GM12878 (cell line): Measurements from ENCODE around the gene TOMM20. TPM values are rescaled to one million over a fixed set of nuclear protein-coding genes. Genes with fewer than 3 reads are reported as not detected.

ENCODE experiments used
- ATAC-seq: fragments of 200-7000 bp; cut with Tn5 transposase; 3 replicates; pipeline ENCODE4 v1.9.1; 2020; ENCODE audit warnings: mild to moderate bottlenecking, moderate library complexity
- BruUV-seq: library from RNA; stranded (reverse); fragments of 400-500 nt; replicated peaks from 2 replicates; lab custom pipeline; 2021; lab: Mats Ljungman, UMichigan
- CTCF ChIA-PET: fragments of 300-600 bp; sonication (Branson Sonifier 250); formaldehyde crosslinking; extraction: SDS; loops from one replicate; lab custom pipeline; 2021; ENCODE audit warnings: inconsistent platforms; lab: Yijun Ruan, JAX
- POLR2A ChIA-PET: fragments of 350-600 bp; formaldehyde crosslinking; extraction: SDS; loops from one replicate; lab custom pipeline; 2021; ENCODE audit warnings: inconsistent platforms; lab: Charles Lee
- RAD21 ChIA-PET: fragments of 300-600 bp; sonication (Branson Sonifier 250); formaldehyde crosslinking; loops from one replicate; lab custom pipeline; 2023; ENCODE audit warnings: antibody characterized with exemption; ENCODE audit not compliant: unreplicated experiment; lab: Charles Lee
- SMC1A ChIA-PET: fragments of 300-600 bp; sonication (Branson Sonifier 250); formaldehyde crosslinking; loops from one replicate; lab custom pipeline; 2023; ENCODE audit not compliant: unreplicated experiment, uncharacterized antibody; lab: Charles Lee
- DNase-seq: peaks from one replicate; pipeline ENCODE4 v3.0.0-alpha.2; 2011; ENCODE audit warnings: low read depth, low spot score
- FAIRE-seq: peaks from 3 replicates; lab custom pipeline; 2011; peaks lifted over from hg19 to GRCh38; lab: Jason Lieb, UNC
- H2AFZ ChIP-seq: 2 replicates; pipeline ENCODE4 v1.6.0; 2011; ENCODE audit warnings: low read depth, low read length, control low read depth; ENCODE audit not compliant: control insufficient read depth
- H3K27ac ChIP-seq: 2 replicates; pipeline ENCODE4 v1.5.1; 2011; ENCODE audit warnings: control low read depth; ENCODE audit not compliant: control insufficient read depth, insufficient read depth
- H3K27me3 ChIP-seq, 2 experiments: replicated peaks in 1 of 2; 2 replicates each; pipeline versions ENCODE4 v1.6.0 to v1.6.1; 2011; ENCODE audit warnings: low read length in 1 of 2; ENCODE audit not compliant: control insufficient read depth in 2 of 2, insufficient read depth in 2 of 2
- H3K36me3 ChIP-seq, 2 experiments: 2 replicates each; pipeline ENCODE4 v1.5.1; 2011; ENCODE audit warnings: low read length in 1 of 2; ENCODE audit not compliant: control insufficient read depth in 2 of 2, insufficient read depth in 2 of 2
- H3K4me1 ChIP-seq: 2 replicates; pipeline ENCODE4 v1.6.1; 2011; ENCODE audit warnings: mild to moderate bottlenecking, low read length, moderate library complexity, mixed read lengths; ENCODE audit not compliant: control insufficient read depth, insufficient read depth
- H3K4me2 ChIP-seq: 2 replicates; pipeline ENCODE4 v1.6.0; 2011; ENCODE audit warnings: control low read depth; ENCODE audit not compliant: control insufficient read depth, insufficient read depth
- H3K4me3 ChIP-seq: fragments of 200-600 bp; sonication (generic); 2 replicates; pipeline ENCODE4 v1.5.1; 2016
- H3K79me2 ChIP-seq: 2 replicates; pipeline ENCODE4 v1.6.0; 2011; ENCODE audit warnings: low read length; ENCODE audit not compliant: control insufficient read depth, insufficient read depth
- H3K9ac ChIP-seq: 2 replicates; pipeline ENCODE4 v1.8.0; 2011; ENCODE audit warnings: low read length, control low read depth, mixed read lengths; ENCODE audit not compliant: control insufficient read depth, insufficient read depth
- H3K9me3 ChIP-seq: replicated peaks from 3 replicates; pipeline ENCODE4 v1.5.1; 2011; ENCODE audit warnings: mild to moderate bottlenecking, low read length; ENCODE audit not compliant: control insufficient read depth, insufficient read depth
- H4K20me1 ChIP-seq: 2 replicates; pipeline ENCODE4 v1.6.0; 2011; ENCODE audit not compliant: control insufficient read depth, insufficient read depth
- BHLHE40 ChIP-seq, 2 experiments: fragments of 450-650 bp in 1 of 2; IDR thresholded peaks; 2 replicates each; pipeline ENCODE4 v1.6.1; 2011 to 2017; ENCODE audit warnings: low read depth in 2 of 2, borderline replicate concordance in 1 of 2, improper control_type of control experiment in 1 of 2, low read length in 1 of 2, mild to moderate bottlenecking in 1 of 2
- E2F4 ChIP-seq: IDR thresholded peaks from 2 replicates; pipeline ENCODE4 v1.6.1; 2012; ENCODE audit warnings: low read depth, low read length, improper control_type of control experiment
- GABPA ChIP-seq: IDR thresholded peaks from 2 replicates; pipeline ENCODE4 v1.6.1; 2014; ENCODE audit warnings: antibody characterized with exemption, low read depth, mild to moderate bottlenecking, inconsistent platforms
- GATAD2B ChIP-seq: fragments of 450-650 bp; conservative IDR thresholded peaks from 2 replicates; pipeline ENCODE4 v1.6.1; 2017; ENCODE audit warnings: low read depth, mild to moderate bottlenecking, moderate library complexity
- HCFC1 ChIP-seq: fragments of 150-350 bp; IDR thresholded peaks from 2 replicates; pipeline ENCODE4 v1.6.1; 2014; ENCODE audit warnings: low read length
- HDAC2 ChIP-seq: fragments of 200-600 bp; sonication (generic); IDR thresholded peaks from 2 replicates; pipeline ENCODE4 v1.6.1; 2017
- IRF4 ChIP-seq: IDR thresholded peaks from 2 replicates; pipeline ENCODE4 v1.6.1; 2011; ENCODE audit warnings: low read depth, low read length
- NFIC ChIP-seq: IDR thresholded peaks from 2 replicates; pipeline ENCODE4 v1.6.1; 2012; ENCODE audit warnings: low read depth, mild to moderate bottlenecking, inconsistent platforms, low read length, moderate library complexity
- NFYB ChIP-seq: IDR thresholded peaks from 2 replicates; pipeline ENCODE4 v1.6.1; 2011; ENCODE audit warnings: low read depth, mild to moderate bottlenecking, low read length, improper control_type of control experiment, moderate library complexity; ENCODE audit not compliant: insufficient read depth
- NR2C1 ChIP-seq: fragments of 450-650 bp; IDR thresholded peaks from 2 replicates; pipeline ENCODE4 v1.6.1; 2017; ENCODE audit warnings: antibody characterized with exemption, mild to moderate bottlenecking, moderate library complexity
- PAX8 ChIP-seq: fragments of 450-650 bp; IDR thresholded peaks from 2 replicates; pipeline ENCODE4 v1.6.1; 2017; ENCODE audit warnings: mild to moderate bottlenecking, moderate library complexity
- RAD21 ChIP-seq: IDR thresholded peaks from 2 replicates; pipeline ENCODE4 v1.6.1; 2011; ENCODE audit warnings: mild to moderate bottlenecking, low read depth, low read length, moderate library complexity; ENCODE audit not compliant: insufficient read depth
- SIN3A ChIP-seq: IDR thresholded peaks from 2 replicates; pipeline ENCODE4 v1.6.1; 2012; ENCODE audit warnings: low read depth, low read length, improper control_type of control experiment
- SIX5 ChIP-seq: IDR thresholded peaks from 2 replicates; pipeline ENCODE4 v1.6.1; 2011; ENCODE audit warnings: mild to moderate bottlenecking, low read depth, low read length, moderate library complexity; ENCODE audit not compliant: severe bottlenecking
- TAF1 ChIP-seq: IDR thresholded peaks from 2 replicates; pipeline ENCODE4 v1.6.1; 2011; ENCODE audit warnings: mild to moderate bottlenecking, low read depth, low read length, borderline replicate concordance
- ZBTB33 ChIP-seq: fragments of 450-650 bp; IDR thresholded peaks from 2 replicates; pipeline ENCODE4 v1.6.1; 2017; ENCODE audit warnings: mild to moderate bottlenecking
- WGBS: methylation state at CpG from one replicate; pipeline ENCODE4 v1.1.6; 2016; ENCODE audit warnings: low lambda C conversion rate; ENCODE audit not compliant: insufficient replicate concordance, insufficient coverage; ENCODE audit errors: missing lambda C conversion rate; 5-methylcytosine and 5-hydroxymethylcytosine counted together
- in situ Hi-C: fragments of 300-500 bp; cut with MboI; formaldehyde crosslinking; loops from 9 replicates; pipeline ENCODE4 v1.14.3; 2018; ENCODE audit warnings: mixed read lengths
- intact Hi-C: fragments of 100-400 bp; cut with micrococcal nuclease; formaldehyde crosslinking; loops from one replicate; pipeline ENCODE4 v1.14.2; 2022; ENCODE audit not compliant: unreplicated experiment
- polyA plus RNA-seq, 11 experiments: library from polyadenylated mRNA; depleted of rRNA in 4 of 11; unstranded in 6 of 11; stranded (reverse) in 5 of 11; fragments of >200 nt; fragmentation: Nextera tagmentation in 4 of 11; fragmentation: Illumina TruSeq in 1 of 11; extraction: Ambion mirVana in 4 of 11; extraction: Trizol in 1 of 11; gene quantifications; 1 replicate in 1 of 11; 2 replicates in 10 of 11; pipeline versions ENCODE4 v1.2.1 to v1.2.3, GENCODE V29; 2011 to 2016; ENCODE audit warnings: inconsistent platforms in 2 of 11, missing spikeins in 2 of 11, low read depth in 1 of 11
- total RNA-seq, 4 experiments: library from RNA; depleted of rRNA in 3 of 4; stranded (reverse); fragments of >200 nt in 3 of 4; fragmentation: Illumina TruSeq in 1 of 4; extraction: Trizol in 1 of 4; gene quantifications; 2 replicates each; pipeline versions ENCODE4 v1.2.1 to v1.2.3, GENCODE V29; 2013 to 2021

TOMM20 gene
- total and polyA plus RNA-seq, 10 of the 15 experiments (the other 5 are each of a cell fraction or from before 2014, with no cell fraction given), result 39.8 to 138 (median 70.1) TPM

- Histone ChIP-seq H3K36me3 (no peaks in the 10 kb centered on the region), H3K27me3 (no peaks in the 10 kb centered on the region), H3K9me3 (no peaks in the 10 kb centered on the region), H4K20me1 (no peaks in the 10 kb centered on the region), H3K4me3 (no peak overlapping the region), H3K9ac (no peak overlapping the region), H2AFZ (no peak overlapping the region), H3K27ac (no peak overlapping the region), H3K4me1 (peaks cover 38% of the 10 kb centered on the region), H3K4me2 (no peak overlapping the region), H3K79me2 (peaks cover 7% of the 10 kb centered on the region)
- TF ChIP-seq SIX5 (no peak), IRF4 (no peak), NFIC (no peak), GATAD2B (no peak), TAF1 (no peak)
- SMC1A ChIA-PET, result interaction anchor here (0.6 to 7.2 kb wide), 7 partner anchors 10 to 145 kb away, joined by 3 to 71 read pairs (median 6); no protein-coding TSS in a partner anchor
- in situ Hi-C loops, result loop anchor here (5.0 kb wide), 1 partner anchor 50 kb away; no protein-coding TSS in a partner anchor
- FAIRE-seq, result no peak
- POLR2A ChIA-PET, result interaction anchor here (0.8 to 4.2 kb wide), 3 partner anchors 19 to 60 kb away, joined by 3 to 15 read pairs (median 3); no protein-coding TSS in a partner anchor
- WGBS, result 96% methylated on average over 6 of the region's 6 CpGs
- BruUV-seq, result no TSS peak
- DNase-seq, result no peak
- ATAC-seq, result no peak
- CTCF ChIA-PET, result interaction anchor here (0.8 to 1.9 kb wide), 3 partner anchors 12 to 55 kb away, joined by 3 to 6 read pairs (median 6); no protein-coding TSS in a partner anchor
- RAD21 ChIA-PET, result interaction anchor here (0.8 to 5.0 kb wide), 6 partner anchors 12 to 100 kb away, joined by 3 to 38 read pairs (median 22); no protein-coding TSS in a partner anchor
- intact Hi-C loops, result no loop called here
These were observed 56.5 kb downstream of the TOMM20 start for GRCh38 chr1:235072096-235072495.

GRCh38 chr1:235070819-235071218, 57.8 kb downstream of the TOMM20 start:
- no peak overlapping the region for H3K27ac ChIP-seq
- ChIA-PET POLR2A (interaction anchor here (1.5 kb wide), 1 partner anchor 21 kb away, joined by 3 read pairs; no protein-coding TSS in a partner anchor), SMC1A (interaction anchor here (2.5 to 7.2 kb wide), 2 partner anchors 21 to 46 kb away, joined by 9 to 71 read pairs; no protein-coding TSS in a partner anchor), CTCF (interaction anchor here (1.5 kb wide), 1 partner anchor 94 kb away, joined by 3 read pairs; no protein-coding TSS in a partner anchor), RAD21 (interaction anchor here (1.6 kb wide), 1 partner anchor 36 kb away, joined by 3 read pairs; no protein-coding TSS in a partner anchor)
- no peak overlapping the region for H3K4me2 ChIP-seq
- no peaks in the 10 kb centered on the region for H3K79me2 ChIP-seq
- H3K27me3 ChIP-seq, result no peaks in the 10 kb centered on the region
- H3K4me1 ChIP-seq, result peaks cover 27% of the 10 kb centered on the region
- H2AFZ ChIP-seq, result no peak overlapping the region
- no TSS peak for BruUV-seq
- H3K9ac ChIP-seq, result no peak overlapping the region
- FAIRE-seq, result no peak
- H3K4me3 ChIP-seq, result no peak overlapping the region
- no peak for ATAC-seq
- no peaks in the 10 kb centered on the region for H3K9me3 ChIP-seq
- H4K20me1 ChIP-seq, result no peaks in the 10 kb centered on the region
- no peaks in the 10 kb centered on the region for H3K36me3 ChIP-seq
- intact Hi-C loops (no loop called here), in situ Hi-C loops (loop anchor here (5.0 kb wide), 1 partner anchor 49 kb away; no protein-coding TSS in a partner anchor)
- no peak for DNase-seq
- TF ChIP-seq NFYB (no peak), HCFC1 (no peak), E2F4 (no peak), HDAC2 (no peak), ZBTB33 (no peak), BHLHE40 (IDR thresholded peaks at IDR 0.05; ENCODE audit: borderline replicate concordance in 1 of 2, low read depth in 2 of 2, low read length in 1 of 2) (no peak), NR2C1 (no peak), GABPA (no peak), SIN3A (no peak), RAD21 (no peak), PAX8 (no peak)
